Gastrocnemius medialis (tissue), 4 donors: Measurements from ENCODE around the gene ADAP1. TPM values are rescaled to one million over a fixed set of nuclear protein-coding genes. Genes with fewer than 3 reads are reported as not detected.

Source experiments
- ATAC-seq, 2 donors: fragments of 150-250 bp; one replicate each; pipeline ENCODE4 v1.9.1; 2016
- DNase-seq, 2 donors: peaks; one replicate each; pipeline ENCODE4 v3.0.0-alpha.2; 2019
- H3K27ac ChIP-seq, 4 donors: fragments of 200-600 bp; sonication (generic); 1 replicate in 1 of 4; 2 replicates in 3 of 4; pipeline ENCODE4 v1.5.1; 2016 to 2018; ENCODE audit warnings: mild to moderate bottlenecking in 2 of 4, moderate library complexity in 1 of 4
- H3K27me3 ChIP-seq, 3 donors: fragments of 200-600 bp; sonication (generic) in 2 of 3; 1 replicate in 1 of 3; 2 replicates in 2 of 3; pipeline versions ENCODE4 v1.5.1 to v1.6.0; 2016 to 2019; ENCODE audit warnings: mild to moderate bottlenecking in 1 of 3, moderate library complexity in 1 of 3
- H3K36me3 ChIP-seq, 2 donors: fragments of 200-600 bp; sonication (generic) in 1 of 2; one replicate each; pipeline ENCODE4 v1.5.1; 2017 to 2018
- H3K4me1 ChIP-seq, 2 donors: fragments of 200-600 bp; sonication (generic) in 1 of 2; one replicate each; pipeline ENCODE4 v1.5.1; 2016 to 2017; ENCODE audit warnings: mild to moderate bottlenecking in 2 of 2
- H3K4me3 ChIP-seq, 4 donors: fragments of 200-600 bp; sonication (generic) in 3 of 4; 1 replicate in 1 of 4; 2 replicates in 3 of 4; pipeline ENCODE4 v1.5.1; 2016 to 2019; ENCODE audit warnings: mild to moderate bottlenecking in 2 of 4
- H3K9me3 ChIP-seq, 3 donors: fragments of 200-600 bp; sonication (generic) in 2 of 3; 1 replicate in 1 of 3; 2 replicates in 2 of 3; pipeline ENCODE4 v1.5.1; 2016 to 2019
- POLR2A ChIP-seq, 2 donors: fragments of 450-650 bp; IDR thresholded peaks; one replicate each; pipeline ENCODE4 v1.6.1; 2017; ENCODE audit warnings: antibody characterized with exemption in 2 of 2, mild to moderate bottlenecking in 2 of 2, moderate library complexity in 2 of 2
- in situ Hi-C, 4 donors: fragments of 200-750 bp; cut with MboI; loops; one replicate each; pipeline versions ENCODE4 v1.15.0 to v1.8.0; 2017; ENCODE audit warnings: low sequenced_read_pairs in 4 of 4
- intact Hi-C: fragments of 100-400 bp; cut with DNase I; formaldehyde crosslinking; loops from one replicate; pipeline ENCODE4 v1.15.1; 2023; ENCODE audit warnings: low total_unique reads
- total RNA-seq, 4 donors: library from RNA; depleted of rRNA; stranded (reverse); fragments of >200 nt; gene quantifications; one replicate each; pipeline versions ENCODE4 v1.1.0 to v1.2.3, GENCODE V29; 2016
- TF ChIP-seq, protein P1 (sequence below), 5 experiments: fragments of 450-650 bp in 3 of 5; fragments of 200-600 bp in 2 of 5; sonication (generic) in 2 of 5; IDR thresholded peaks in 4 of 5; conservative IDR thresholded peaks in 1 of 5; 1 replicate in 4 of 5; 2 replicates in 1 of 5; pipeline ENCODE4 v1.5.1; 2016 to 2019; ENCODE audit warnings: antibody characterized with exemption in 5 of 5, mild to moderate bottlenecking in 3 of 5, moderate library complexity in 3 of 5

The ADAP1 gene
- total RNA-seq, 4 donors from 2014 or later, result 0.71 to 5.0 (median 1.1) TPM

DNA sequence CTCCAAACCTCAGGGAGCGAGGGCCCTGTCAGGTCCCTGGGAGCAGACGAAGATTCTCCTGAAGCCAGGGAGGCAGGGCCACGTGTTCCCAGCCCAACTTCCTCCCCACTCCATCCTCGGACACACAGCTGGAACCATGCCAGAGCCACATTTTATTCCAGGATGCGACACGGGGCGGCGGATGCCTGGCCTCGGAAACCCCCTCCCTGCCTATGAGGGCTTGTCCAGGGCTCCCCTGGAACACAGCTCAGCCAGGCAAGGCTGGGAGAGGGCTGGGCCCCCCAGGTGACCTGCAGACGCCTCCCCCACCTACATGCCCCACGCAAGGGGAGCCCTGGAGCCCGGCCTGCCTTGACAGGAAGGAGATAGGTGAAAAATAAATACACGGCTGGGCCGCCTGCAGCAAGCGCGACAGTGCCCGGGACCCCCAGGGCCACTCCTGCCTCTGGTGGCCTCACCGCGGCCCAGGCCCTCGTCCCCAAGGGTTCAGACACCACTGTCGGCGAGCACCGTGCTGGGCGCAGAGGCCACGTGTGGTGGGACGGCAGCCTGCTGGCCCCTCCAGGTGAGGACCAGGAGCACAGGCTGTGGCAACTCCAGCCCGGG is 56.6 kb downstream of the ADAP1 start:
- peaks cover 0 to 42% of the 10 kb centered on the region in 2 donors for H3K36me3 ChIP-seq
- ATAC-seq (no peak), DNase-seq (no peak)
- TF ChIP-seq POLR2A (IDR thresholded peaks at IDR 0.05), result no peak
- TF ChIP-seq, protein P1, sequence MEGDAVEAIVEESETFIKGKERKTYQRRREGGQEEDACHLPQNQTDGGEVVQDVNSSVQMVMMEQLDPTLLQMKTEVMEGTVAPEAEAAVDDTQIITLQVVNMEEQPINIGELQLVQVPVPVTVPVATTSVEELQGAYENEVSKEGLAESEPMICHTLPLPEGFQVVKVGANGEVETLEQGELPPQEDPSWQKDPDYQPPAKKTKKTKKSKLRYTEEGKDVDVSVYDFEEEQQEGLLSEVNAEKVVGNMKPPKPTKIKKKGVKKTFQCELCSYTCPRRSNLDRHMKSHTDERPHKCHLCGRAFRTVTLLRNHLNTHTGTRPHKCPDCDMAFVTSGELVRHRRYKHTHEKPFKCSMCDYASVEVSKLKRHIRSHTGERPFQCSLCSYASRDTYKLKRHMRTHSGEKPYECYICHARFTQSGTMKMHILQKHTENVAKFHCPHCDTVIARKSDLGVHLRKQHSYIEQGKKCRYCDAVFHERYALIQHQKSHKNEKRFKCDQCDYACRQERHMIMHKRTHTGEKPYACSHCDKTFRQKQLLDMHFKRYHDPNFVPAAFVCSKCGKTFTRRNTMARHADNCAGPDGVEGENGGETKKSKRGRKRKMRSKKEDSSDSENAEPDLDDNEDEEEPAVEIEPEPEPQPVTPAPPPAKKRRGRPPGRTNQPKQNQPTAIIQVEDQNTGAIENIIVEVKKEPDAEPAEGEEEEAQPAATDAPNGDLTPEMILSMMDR (IDR thresholded peaks at IDR 0.05 in 4 of 5, conservative IDR thresholded peaks at IDR 0.05 in 1 of 5), result no peak
- H3K4me1 ChIP-seq, result no peaks in the 10 kb centered on the region
- H3K27ac ChIP-seq, result no peak overlapping the region
- peaks cover 0 to 6% (median 0%) of the 10 kb centered on the region in 3 donors for H3K27me3 ChIP-seq
- no peak overlapping the region for H3K4me3 ChIP-seq
- in situ Hi-C loops, result no loop called here
- no peaks in the 10 kb centered on the region for H3K9me3 ChIP-seq
- intact Hi-C loops, result no loop called here

DNA sequence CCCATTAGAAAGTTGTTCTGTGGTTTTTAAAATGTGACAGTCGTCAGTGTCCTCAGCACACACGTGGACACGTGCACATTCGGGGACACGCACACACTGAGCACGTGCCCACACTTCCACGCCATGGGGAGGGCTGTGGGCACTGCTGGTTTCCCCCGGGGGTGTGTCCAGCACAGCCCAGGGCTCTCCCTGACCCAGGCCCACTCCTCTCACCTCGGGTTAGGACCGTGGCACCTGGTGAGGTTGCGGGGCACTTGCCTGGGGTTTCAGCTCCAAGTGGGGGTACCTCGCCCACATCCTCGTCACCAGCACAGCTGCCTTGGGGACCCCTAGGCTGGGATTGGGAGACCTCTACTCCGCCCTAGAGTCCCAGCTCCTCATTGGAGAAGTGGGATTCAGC is 57.4 kb downstream of the ADAP1 start:
- in situ Hi-C loops, result no loop called here
- no peak for DNase-seq
- no peak for TF ChIP-seq POLR2A (IDR thresholded peaks at IDR 0.05)
- TF ChIP-seq, protein P1 (IDR thresholded peaks at IDR 0.05 in 4 of 5, conservative IDR thresholded peaks at IDR 0.05 in 1 of 5), result no peak

DNA sequence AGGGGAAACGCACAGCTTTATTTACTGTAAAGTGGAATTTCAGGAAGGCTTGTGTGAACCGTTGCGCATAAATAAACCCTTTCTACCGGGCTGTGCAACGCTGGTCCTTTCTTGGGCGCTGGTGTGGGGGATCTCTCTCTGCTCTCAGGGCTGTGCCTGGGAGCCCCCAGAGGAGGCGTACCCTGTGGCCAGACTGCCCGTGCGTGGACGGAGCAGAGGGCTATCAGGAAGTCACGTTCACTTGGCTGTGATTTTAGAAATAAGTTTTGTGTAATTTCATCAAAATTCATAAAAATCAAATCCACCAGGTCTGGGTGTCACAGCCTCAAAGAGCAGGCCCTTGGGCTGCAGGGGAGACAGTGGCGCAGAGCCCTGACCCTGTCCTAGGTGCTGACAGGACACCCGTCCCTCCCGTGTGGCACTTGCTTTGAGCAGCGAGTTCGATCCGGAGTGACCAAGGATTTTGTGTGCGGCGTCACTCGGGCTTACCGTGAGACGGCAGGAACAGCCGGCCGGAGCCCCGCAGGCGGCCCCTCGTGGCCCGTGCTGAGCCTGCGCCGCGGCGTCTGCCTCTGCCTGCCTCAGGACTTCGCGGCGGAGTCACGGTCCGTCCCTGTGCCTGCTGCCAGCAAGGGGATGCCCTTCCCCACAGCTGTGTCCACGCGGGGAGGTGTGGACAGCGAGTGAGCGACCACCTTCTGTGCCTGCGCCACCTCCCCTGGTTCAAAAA is 58.0 kb downstream of the ADAP1 start:
- no peak overlapping the region for H3K4me3 ChIP-seq
- peaks cover 0 to 56% of the 10 kb centered on the region in 2 donors for H3K36me3 ChIP-seq
- H3K9me3 ChIP-seq, result no peaks in the 10 kb centered on the region
- intact Hi-C loops, result no loop called here
- in situ Hi-C loops, result no loop called here
- ATAC-seq (no peak), DNase-seq (no peak)
- H3K27me3 ChIP-seq, result no peaks in the 10 kb centered on the region
- H3K27ac ChIP-seq, result no peak overlapping the region
- no peaks in the 10 kb centered on the region for H3K4me1 ChIP-seq
- TF ChIP-seq, protein P1 (IDR thresholded peaks at IDR 0.05 in 4 of 5, conservative IDR thresholded peaks at IDR 0.05 in 1 of 5), result no peak
- TF ChIP-seq POLR2A (IDR thresholded peaks at IDR 0.05), result no peak

More for the DNA sequence above, 57.4 kb downstream of the ADAP1 start:
- H3K9me3 ChIP-seq, result no peaks in the 10 kb centered on the region
- H3K4me1 ChIP-seq, result no peaks in the 10 kb centered on the region
- intact Hi-C loops, result no loop called here
- H3K27ac ChIP-seq, result no peak overlapping the region
- H3K4me3 ChIP-seq, result no peak overlapping the region
- peaks cover 0 to 50% of the 10 kb centered on the region in 2 donors for H3K36me3 ChIP-seq
- no peaks in the 10 kb centered on the region for H3K27me3 ChIP-seq
- no peak for ATAC-seq

DNA sequence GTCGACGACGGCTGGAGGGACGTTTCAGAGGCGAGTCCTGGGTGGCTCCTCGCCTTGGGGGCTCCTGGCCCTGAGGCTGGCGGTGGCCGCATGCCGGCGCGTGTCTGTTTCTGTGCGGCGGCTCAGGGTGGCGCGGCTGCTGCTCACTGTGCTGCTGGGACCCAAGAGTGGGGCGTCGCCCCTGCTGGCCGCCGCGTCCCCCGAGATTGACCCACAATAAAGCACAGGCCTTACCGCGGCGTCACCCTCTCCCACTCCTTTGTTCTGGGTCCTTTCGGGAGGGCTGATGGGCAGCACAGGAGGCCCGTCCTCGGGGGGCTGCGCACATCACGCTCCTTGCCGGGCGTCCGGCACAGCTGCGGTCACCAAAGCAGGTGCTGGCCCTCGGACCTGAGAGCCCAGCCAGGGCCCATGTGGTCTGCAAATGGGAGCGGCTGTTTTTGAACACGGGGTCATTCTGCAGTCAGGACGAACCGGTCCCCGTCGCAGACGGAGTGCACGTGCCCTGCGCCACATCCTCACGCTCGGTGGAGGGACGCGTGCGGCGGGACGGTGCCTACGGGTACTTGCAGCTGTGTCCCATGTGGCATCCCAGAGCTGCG is 58.9 kb downstream of the ADAP1 start:
- Histone ChIP-seq H3K27ac (no peak overlapping the region), H3K4me1 (no peaks in the 10 kb centered on the region), H3K27me3 (no peaks in the 10 kb centered on the region), H3K4me3 (no peak overlapping the region), H3K36me3 (peaks cover 0 to 66% of the 10 kb centered on the region in 2 donors), H3K9me3 (no peaks in the 10 kb centered on the region)
- intact Hi-C loops (no loop called here), in situ Hi-C loops (no loop called here)
- no peak for ATAC-seq
- TF ChIP-seq, protein P1 (IDR thresholded peaks at IDR 0.05 in 4 of 5, conservative IDR thresholded peaks at IDR 0.05 in 1 of 5), result no peak
- no peak for TF ChIP-seq POLR2A (IDR thresholded peaks at IDR 0.05)
- no peak for DNase-seq
